ENCODE results near the gene IREB2. TPM values are rescaled to one million over a fixed set of nuclear protein-coding genes. Genes with fewer than 3 reads are reported as not detected.

The IREB2 gene
- total RNA-seq, 2 experiments from 2014 or later = 52.8 to 53.7 TPM

DNA sequence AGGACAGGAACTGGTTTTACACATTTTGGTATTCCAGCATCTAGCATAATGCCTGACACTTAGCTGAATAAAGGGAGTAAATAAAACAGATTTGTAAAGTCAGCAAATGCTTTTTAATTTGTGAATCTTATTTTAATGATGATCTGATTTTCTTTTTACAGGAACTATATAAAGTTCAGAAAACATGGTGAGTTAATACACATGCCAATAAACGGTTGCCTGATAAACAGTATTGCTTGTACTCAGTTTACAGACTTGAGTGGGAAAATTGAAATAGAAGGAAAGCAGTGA lies 103.7 kb downstream of the IREB2 start:
- ChIA-PET POLR2A (interaction anchor here (0.9 to 4.3 kb wide), 5 partner anchors 8 to 242 kb away, joined by 4 to 30 read pairs (median 13); partner anchors contain the start of genes CHRNA5, IREB2 and SKIC8), CTCF (interaction anchor here (0.9 to 2.2 kb wide), 3 partner anchors 24 to 103 kb away, joined by 3 to 9 read pairs (median 7); partner anchors contain the start of genes CHRNA5 and IREB2)
- intact Hi-C loops (cut with micrococcal nuclease) = loop anchor here (1.0 to 5.0 kb wide), 2 partner anchors 34 to 239 kb away; partner anchors contain the start of gene HYKK
- peaks cover 46% of the 10 kb centered on the region for H3K36me3 Mint-ChIP-seq
- H3K27me3 Mint-ChIP-seq = peaks cover 3% of the 10 kb centered on the region
- peak overlapping the region; percentile 91 for H3K27ac Mint-ChIP-seq
- no peak for DNase-seq
- H3K9me3 Mint-ChIP-seq = no peaks in the 10 kb centered on the region
- peak overlapping the region; percentile 87 for H3K4me3 Mint-ChIP-seq
- peaks cover 25% of the 10 kb centered on the region for H3K4me1 Mint-ChIP-seq (ENCODE audit: low read depth)

DNA sequence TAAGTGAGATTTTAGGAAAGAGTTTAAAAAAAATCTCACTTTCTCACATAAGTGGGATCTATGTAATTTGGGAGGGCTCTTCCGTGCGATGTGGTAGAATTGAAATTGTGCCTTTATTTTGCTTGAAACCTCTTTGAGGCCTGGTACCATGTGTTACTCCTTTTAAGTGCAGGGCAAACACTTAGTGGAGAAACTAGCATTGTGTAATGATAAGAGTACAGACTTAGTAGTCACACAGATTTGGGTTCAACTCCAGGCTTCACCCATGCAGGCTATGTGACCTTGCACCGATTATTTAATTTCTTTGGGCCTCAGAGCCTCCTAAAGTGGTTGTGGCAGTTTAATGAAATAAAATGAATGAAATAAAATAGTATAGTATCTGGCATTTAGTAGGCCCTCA lies 104.6 kb downstream of the IREB2 start:
- ChIA-PET CTCF (interaction anchor here (0.5 to 2.0 kb wide), 2 partner anchors 23 to 273 kb away, joined by 3 to 7 read pairs; partner anchors contain the start of gene CHRNA5), POLR2A (interaction anchor here (4.3 kb wide), 1 partner anchor 9 kb away, joined by 13 read pairs; no protein-coding TSS in a partner anchor)
- no peaks in the 10 kb centered on the region for H3K9me3 Mint-ChIP-seq
- peak overlapping the region; percentile 8 for H3K27ac Mint-ChIP-seq
- peaks cover 50% of the 10 kb centered on the region for H3K36me3 Mint-ChIP-seq
- peaks cover 3% of the 10 kb centered on the region for H3K27me3 Mint-ChIP-seq
- peak overlapping the region; percentile 35 for H3K4me3 Mint-ChIP-seq
- peaks cover 25% of the 10 kb centered on the region for H3K4me1 Mint-ChIP-seq (ENCODE audit: low read depth)
- DNase-seq = no peak
- intact Hi-C loops (cut with micrococcal nuclease) = loop anchor here (5.0 kb wide), 1 partner anchor 240 kb away; no protein-coding TSS in a partner anchor

DNA sequence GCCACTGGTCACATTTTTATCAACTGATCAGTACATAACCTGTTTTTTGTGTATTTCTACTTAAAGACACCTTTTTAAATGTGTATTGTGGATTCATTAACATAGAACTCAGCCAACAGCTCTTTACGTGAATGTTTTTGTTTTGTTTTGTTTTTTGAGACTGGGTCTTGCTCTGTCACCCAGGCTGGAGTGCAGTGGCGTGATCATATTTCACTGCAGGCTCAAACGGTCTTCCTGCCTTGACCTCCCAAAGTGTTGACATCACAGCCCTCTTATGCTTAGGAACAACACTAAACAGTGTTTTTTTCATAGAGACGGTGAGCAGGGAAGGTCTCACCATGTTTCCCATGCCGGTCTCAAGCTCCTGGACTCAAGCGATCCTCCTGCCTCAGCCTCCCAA lies 112.2 kb downstream of the IREB2 start:
- ChIA-PET POLR2A (interaction anchor here (1.2 to 3.6 kb wide), 2 partner anchors 8 to 9 kb away, joined by 4 to 13 read pairs; partner anchors contain the start of gene PSMA4), CTCF (no interaction called here)
- Mint-ChIP-seq H3K4me3 (no peak overlapping the region), H3K27me3 (no peaks in the 10 kb centered on the region), H3K4me1 (ENCODE audit: low read depth) (peaks cover under 1% of the 10 kb centered on the region), H3K27ac (no peak overlapping the region), H3K9me3 (no peaks in the 10 kb centered on the region), H3K36me3 (peaks cover 33% of the 10 kb centered on the region)
- no peak for DNase-seq
- intact Hi-C loops (cut with micrococcal nuclease) = no loop called here

DNA sequence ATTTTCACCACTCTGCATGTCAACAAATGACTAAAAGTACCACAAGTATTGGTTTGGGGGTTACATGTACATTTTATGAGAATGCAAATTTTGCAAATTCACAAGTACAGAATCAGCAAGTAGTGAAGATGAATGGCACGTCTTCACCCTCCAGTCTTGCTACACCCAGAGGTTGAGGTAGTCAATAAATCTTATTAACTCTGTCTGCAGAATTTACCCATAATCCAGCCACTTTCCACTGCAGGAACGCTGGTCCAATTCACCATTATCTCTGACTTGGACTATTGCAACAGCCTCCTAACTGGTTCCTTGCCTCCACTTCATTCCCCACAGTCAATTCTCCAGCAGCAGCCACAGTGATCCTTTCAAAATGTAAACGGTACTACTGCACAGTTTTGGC lies 112.8 kb downstream of the IREB2 start:
- no peak overlapping the region for H3K27ac Mint-ChIP-seq
- no peaks in the 10 kb centered on the region for H3K27me3 Mint-ChIP-seq
- CTCF ChIA-PET = no interaction called here
- POLR2A ChIA-PET = interaction anchor here (3.6 kb wide), 1 partner anchor 9 kb away, joined by 13 read pairs; the partner anchor contains the start of gene PSMA4
- H3K9me3 Mint-ChIP-seq = no peaks in the 10 kb centered on the region
- peaks cover 27% of the 10 kb centered on the region for H3K36me3 Mint-ChIP-seq
- H3K4me1 Mint-ChIP-seq (ENCODE audit: low read depth) = no peaks in the 10 kb centered on the region
- DNase-seq = no peak
- no peak overlapping the region for H3K4me3 Mint-ChIP-seq
- intact Hi-C loops (cut with micrococcal nuclease) = no loop called here

Other genes starting within 250 kb of the IREB2 start
- gene ACSBG1, start 203.7 kb upstream of the IREB2 start, total RNA-seq = under 1 TPM in 1 of 2 experiments, not detected in 1; 0.26 TPM
- gene DNAJA4, start 173.7 kb upstream of the IREB2 start, total RNA-seq = 10 to 100 TPM; 36.3 to 39.6 TPM
- gene SKIC8, start 138.6 kb upstream of the IREB2 start, total RNA-seq = 10 to 100 TPM; 50.1 to 51.3 TPM
- not detected for gene CRABP1, start 97.9 kb upstream of the IREB2 start, total RNA-seq
- 1 to 10 TPM; 2.2 to 2.7 TPM for gene HYKK, start 69.4 kb downstream of the IREB2 start, total RNA-seq
- 100 to 1,000 TPM; 220 to 226 TPM for gene PSMA4, start 102.2 kb downstream of the IREB2 start, total RNA-seq
- gene CHRNA5, start 127.3 kb downstream of the IREB2 start, total RNA-seq = 1 to 10 TPM; 4.0 to 4.5 TPM
- gene CHRNA3, start 182.8 kb downstream of the IREB2 start, total RNA-seq = not detected
- gene CHRNB4, start 203.0 kb downstream of the IREB2 start, total RNA-seq = not detected

Data from activated CD4-positive, alpha-beta memory T cell treated with anti-CD3 and anti-CD28 coated beads for 36 hours (primary cell).